ENCODE data around the gene LAMA1.

The LAMA1 gene

GRCh38 chr18:6982398-6982797, 135.2 kb downstream of the LAMA1 start:
- Histone ChIP-seq H3K27me3 (ENCODE audit: control insufficient read depth, low read length) (no peaks in the 10 kb centered on the region), H3K36me3 (ENCODE audit: control insufficient read depth, low read length) (no peaks in the 10 kb centered on the region), H3F3A (ENCODE audit: control insufficient read depth, insufficient read depth) (no peaks in the 10 kb centered on the region), H3K79me2 (ENCODE audit: control insufficient read depth, low read length) (no peaks in the 10 kb centered on the region), H3K4me3 (ENCODE audit: low read length) (no peak overlapping the region), H3K4me1 (ENCODE audit: control insufficient read depth, low read length) (no peaks in the 10 kb centered on the region), H3K9me3 (ENCODE audit: control insufficient read depth, insufficient read depth, low read length) (no peaks in the 10 kb centered on the region; the same call in 1 of the 2 replicates), H3K27ac (ENCODE audit: low read depth, low read length) (no peak overlapping the region), H3K9me2 (replicated peaks; ENCODE audit: control insufficient read depth, low read length) (no peaks in the 10 kb centered on the region), H4K20me1 (ENCODE audit: control insufficient read depth, insufficient read depth, low read depth, low read length) (no peaks in the 10 kb centered on the region), H3K4me2 (ENCODE audit: low read length) (no peak overlapping the region)
- TF ChIP-seq EZH2phosphoT487 (IDR thresholded peaks at IDR 0.05; ENCODE audit: borderline replicate concordance, low read length): no peak
- TF ChIP-seq, protein P1, sequence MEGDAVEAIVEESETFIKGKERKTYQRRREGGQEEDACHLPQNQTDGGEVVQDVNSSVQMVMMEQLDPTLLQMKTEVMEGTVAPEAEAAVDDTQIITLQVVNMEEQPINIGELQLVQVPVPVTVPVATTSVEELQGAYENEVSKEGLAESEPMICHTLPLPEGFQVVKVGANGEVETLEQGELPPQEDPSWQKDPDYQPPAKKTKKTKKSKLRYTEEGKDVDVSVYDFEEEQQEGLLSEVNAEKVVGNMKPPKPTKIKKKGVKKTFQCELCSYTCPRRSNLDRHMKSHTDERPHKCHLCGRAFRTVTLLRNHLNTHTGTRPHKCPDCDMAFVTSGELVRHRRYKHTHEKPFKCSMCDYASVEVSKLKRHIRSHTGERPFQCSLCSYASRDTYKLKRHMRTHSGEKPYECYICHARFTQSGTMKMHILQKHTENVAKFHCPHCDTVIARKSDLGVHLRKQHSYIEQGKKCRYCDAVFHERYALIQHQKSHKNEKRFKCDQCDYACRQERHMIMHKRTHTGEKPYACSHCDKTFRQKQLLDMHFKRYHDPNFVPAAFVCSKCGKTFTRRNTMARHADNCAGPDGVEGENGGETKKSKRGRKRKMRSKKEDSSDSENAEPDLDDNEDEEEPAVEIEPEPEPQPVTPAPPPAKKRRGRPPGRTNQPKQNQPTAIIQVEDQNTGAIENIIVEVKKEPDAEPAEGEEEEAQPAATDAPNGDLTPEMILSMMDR (IDR thresholded peaks at IDR 0.05; ENCODE audit: low read depth, low read length, poor library complexity, severe bottlenecking): no peak

DNA sequence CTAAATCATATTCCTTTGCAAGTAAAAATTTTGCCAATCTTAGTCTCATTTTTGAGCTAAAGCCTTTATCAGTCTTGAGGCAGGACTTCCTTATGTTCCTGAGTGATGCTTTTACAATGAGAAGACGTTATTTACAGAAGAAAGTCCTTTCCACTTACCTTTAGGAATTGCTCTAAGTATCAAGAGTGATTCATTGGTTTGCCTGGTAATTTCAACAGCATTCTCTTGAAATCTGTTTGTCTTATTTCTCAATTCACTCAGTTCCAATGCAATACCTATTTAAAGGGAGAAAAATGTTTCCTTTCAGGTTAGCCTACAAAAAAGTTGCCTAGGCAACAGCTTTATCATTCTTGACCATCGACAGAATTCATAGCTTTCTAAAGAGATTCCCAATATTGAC, 137.2 kb downstream of the LAMA1 start:
- no peak overlapping the region for H3K4me3 ChIP-seq (ENCODE audit: low read length)
- no peaks in the 10 kb centered on the region for H3K4me1 ChIP-seq (ENCODE audit: control insufficient read depth, low read length)
- TF ChIP-seq, protein P1 (IDR thresholded peaks at IDR 0.05; ENCODE audit: low read depth, low read length, poor library complexity, severe bottlenecking): no peak
- TF ChIP-seq EZH2phosphoT487 (IDR thresholded peaks at IDR 0.05; ENCODE audit: borderline replicate concordance, low read length): no peak
- H3K9me3 ChIP-seq (ENCODE audit: control insufficient read depth, insufficient read depth, low read length): no peaks in the 10 kb centered on the region; the same call in 1 of the 2 replicates
- no peak overlapping the region for H3K4me2 ChIP-seq (ENCODE audit: low read length)
- H3K36me3 ChIP-seq (ENCODE audit: control insufficient read depth, low read length): no peaks in the 10 kb centered on the region
- H4K20me1 ChIP-seq (ENCODE audit: control insufficient read depth, insufficient read depth, low read depth, low read length): no peaks in the 10 kb centered on the region
- no peak overlapping the region for H3K27ac ChIP-seq (ENCODE audit: low read depth, low read length)
- H3F3A ChIP-seq (ENCODE audit: control insufficient read depth, insufficient read depth): no peaks in the 10 kb centered on the region
- no peaks in the 10 kb centered on the region for H3K79me2 ChIP-seq (ENCODE audit: control insufficient read depth, low read length)
- no peaks in the 10 kb centered on the region for H3K9me2 ChIP-seq (replicated peaks; ENCODE audit: control insufficient read depth, low read length)
- H3K27me3 ChIP-seq (ENCODE audit: control insufficient read depth, low read length): no peaks in the 10 kb centered on the region

DNA sequence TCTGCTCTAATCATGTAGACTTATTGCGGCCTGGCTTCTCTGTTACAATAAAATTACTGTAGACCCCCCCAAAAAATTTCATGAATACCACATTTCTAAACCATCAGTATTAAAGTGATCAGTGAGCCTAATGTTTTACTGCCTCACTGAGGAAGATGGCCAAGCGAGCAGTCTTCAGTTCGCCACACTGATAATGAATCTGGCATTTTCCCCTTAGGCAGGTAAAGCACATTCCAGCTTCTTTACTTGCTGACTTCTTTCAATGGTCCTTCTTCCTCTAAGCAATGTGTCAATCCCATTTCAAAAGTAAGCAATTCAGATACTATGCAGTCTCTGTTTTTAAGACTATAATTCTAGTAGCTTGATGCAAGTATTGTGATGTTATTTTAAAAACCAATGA, 137.6 kb downstream of the LAMA1 start:
- no peaks in the 10 kb centered on the region for H4K20me1 ChIP-seq (ENCODE audit: control insufficient read depth, insufficient read depth, low read depth, low read length)
- no peaks in the 10 kb centered on the region; the same call in 1 of the 2 replicates for H3K9me3 ChIP-seq (ENCODE audit: control insufficient read depth, insufficient read depth, low read length)
- no peak overlapping the region for H3K4me3 ChIP-seq (ENCODE audit: low read length)
- H3K9me2 ChIP-seq (replicated peaks; ENCODE audit: control insufficient read depth, low read length): no peaks in the 10 kb centered on the region
- H3K36me3 ChIP-seq (ENCODE audit: control insufficient read depth, low read length): no peaks in the 10 kb centered on the region
- no peaks in the 10 kb centered on the region for H3K79me2 ChIP-seq (ENCODE audit: control insufficient read depth, low read length)
- H3F3A ChIP-seq (ENCODE audit: control insufficient read depth, insufficient read depth): no peaks in the 10 kb centered on the region
- TF ChIP-seq, protein P1 (IDR thresholded peaks at IDR 0.05; ENCODE audit: low read depth, low read length, poor library complexity, severe bottlenecking): no peak
- no peak for TF ChIP-seq EZH2phosphoT487 (IDR thresholded peaks at IDR 0.05; ENCODE audit: borderline replicate concordance, low read length)
- no peak overlapping the region for H3K27ac ChIP-seq (ENCODE audit: low read depth, low read length)
- H3K27me3 ChIP-seq (ENCODE audit: control insufficient read depth, low read length): no peaks in the 10 kb centered on the region
- no peaks in the 10 kb centered on the region for H3K4me1 ChIP-seq (ENCODE audit: control insufficient read depth, low read length)
- no peak overlapping the region for H3K4me2 ChIP-seq (ENCODE audit: low read length)
